ENCODE measurements around the gene HOXB8.

Gene HOXB8

DNA sequence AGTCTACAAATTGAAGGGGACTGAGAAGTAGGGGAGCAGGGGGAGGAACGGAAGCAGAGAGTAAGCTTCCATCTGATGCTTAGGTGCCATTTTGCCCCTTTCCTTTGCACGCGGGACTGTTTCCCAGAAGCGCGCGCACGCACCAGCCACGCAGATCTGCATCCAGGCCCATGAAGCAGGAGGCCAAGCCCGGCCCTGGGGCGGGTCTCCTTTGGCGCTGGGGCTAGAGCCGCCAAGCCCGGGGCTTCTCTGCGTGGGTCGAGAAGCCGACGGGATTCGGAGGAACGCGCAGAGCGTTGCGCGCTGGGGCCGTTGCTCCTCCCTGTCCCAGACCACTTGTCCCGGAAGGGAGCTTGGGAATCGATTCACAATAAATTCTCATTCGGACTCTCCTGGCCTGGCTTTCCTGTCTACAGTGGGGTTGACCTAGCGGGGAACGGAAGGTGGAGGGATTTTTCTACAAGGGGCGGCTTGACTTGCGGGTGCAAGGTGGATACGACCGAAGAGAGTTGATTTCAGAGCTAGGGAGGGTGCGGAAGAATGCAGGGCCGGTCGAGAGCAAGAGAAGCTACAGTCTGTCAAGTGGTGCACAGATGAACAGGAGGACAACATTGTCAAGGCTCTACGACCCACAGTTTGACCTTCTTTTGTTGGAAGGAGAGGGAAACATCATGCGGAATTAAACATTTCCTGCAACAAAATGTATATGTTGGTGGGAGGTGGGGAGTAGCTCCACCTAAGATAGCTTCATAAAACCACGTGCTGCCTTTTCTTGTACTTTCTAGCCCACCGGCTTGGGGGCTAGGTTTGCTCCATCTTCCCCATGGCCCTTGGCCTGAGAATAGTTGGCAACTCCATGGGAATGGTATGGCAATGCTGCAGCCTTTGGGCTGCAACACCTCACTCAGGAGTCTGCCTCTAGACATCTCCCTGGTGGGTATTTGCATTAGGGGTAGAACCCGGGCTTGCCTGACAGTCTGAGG lies 6.6 kb upstream of the HOXB8 start:
- no peak overlapping the region for H3K14ac ChIP-seq (ENCODE audit: low read length)
- no peaks in the 10 kb centered on the region for H3K36me3 ChIP-seq (ENCODE audit: control insufficient read depth in 1 of 2, insufficient read depth in 2 of 2, low read length in 2 of 2)
- peaks cover 10 to 18% of the 10 kb centered on the region in 2 experiments for H3K4me1 ChIP-seq (ENCODE audit: control insufficient read depth in 1 of 2, insufficient read depth in 2 of 2, low read length in 2 of 2)
- H3K27me3 ChIP-seq (ENCODE audit: insufficient read depth, low read length), result peaks cover 95% of the 10 kb centered on the region
- H2AFZ ChIP-seq (ENCODE audit: insufficient read depth, low read length, poor library complexity), result no peak overlapping the region
- no peak overlapping the region for H3K9ac ChIP-seq (ENCODE audit: low read length)
- no peak overlapping the region for H3K27ac ChIP-seq (ENCODE audit: low read depth, low read length)
- H4K8ac ChIP-seq (ENCODE audit: low read depth, low read length), result no peak overlapping the region
- no peak overlapping the region for H3K18ac ChIP-seq (ENCODE audit: low read length)
- no peak overlapping the region for H3K23ac ChIP-seq (ENCODE audit: low read length)
- H2BK120ac ChIP-seq (ENCODE audit: insufficient read depth, low read length, poor library complexity), result no peak overlapping the region
- no peak overlapping the region for H3K4me2 ChIP-seq (ENCODE audit: low read length)
- no peaks in the 10 kb centered on the region for H3K79me1 ChIP-seq (ENCODE audit: low read length)
- no peak overlapping the region for H4K91ac ChIP-seq (ENCODE audit: low read depth, low read length)
- WGBS (ENCODE audit: extremely low coverage, insufficient coverage, insufficient read length), result no CpG with 5 or more reads among the region's 41 CpGs
- H3K4me3 ChIP-seq (ENCODE audit: low read depth, low read length), result no peak overlapping the region
- no peak for DNase-seq
- H2BK12ac ChIP-seq (ENCODE audit: low read length), result no peak overlapping the region
- H3K4ac ChIP-seq (ENCODE audit: low read depth, low read length), result no peak overlapping the region
- H2AK5ac ChIP-seq (ENCODE audit: low read length), result no peak overlapping the region
- H3K79me2 ChIP-seq (ENCODE audit: control insufficient read depth, insufficient read depth, low read length, poor library complexity), result no peaks in the 10 kb centered on the region
- H2BK5ac ChIP-seq (ENCODE audit: low read depth, low read length, poor library complexity), result no peak overlapping the region
- H4K12ac ChIP-seq (ENCODE audit: low read depth, low read length), result no peak overlapping the region
- peaks cover 13% of the 10 kb centered on the region for H3K9me3 ChIP-seq (ENCODE audit: insufficient read depth, low read depth, low read length)

- H3K9ac ChIP-seq (ENCODE audit: low read length), result no peak overlapping the region
- no peaks in the 10 kb centered on the region for H3K79me2 ChIP-seq (ENCODE audit: control insufficient read depth, insufficient read depth, low read length, poor library complexity)
- H3K23ac ChIP-seq (ENCODE audit: low read length), result no peak overlapping the region
- no peak overlapping the region for H4K12ac ChIP-seq (ENCODE audit: low read depth, low read length)
- H3K79me1 ChIP-seq (ENCODE audit: low read length), result no peaks in the 10 kb centered on the region
- peaks cover 95% of the 10 kb centered on the region for H3K27me3 ChIP-seq (ENCODE audit: insufficient read depth, low read length)
- peaks cover 8 to 11% of the 10 kb centered on the region in 2 experiments for H3K4me1 ChIP-seq (ENCODE audit: control insufficient read depth in 1 of 2, insufficient read depth in 2 of 2, low read length in 2 of 2)
- H3K4me3 ChIP-seq (ENCODE audit: low read depth, low read length), result no peak overlapping the region
- H2AFZ ChIP-seq (ENCODE audit: insufficient read depth, low read length, poor library complexity), result no peak overlapping the region
- no peak overlapping the region for H2BK5ac ChIP-seq (ENCODE audit: low read depth, low read length, poor library complexity)
- H2BK120ac ChIP-seq (ENCODE audit: insufficient read depth, low read length, poor library complexity), result no peak overlapping the region
- no peak overlapping the region for H2AK5ac ChIP-seq (ENCODE audit: low read length)
- H3K27ac ChIP-seq (ENCODE audit: low read depth, low read length), result no peak overlapping the region
- H4K91ac ChIP-seq (ENCODE audit: low read depth, low read length), result no peak overlapping the region
- H3K4me2 ChIP-seq (ENCODE audit: low read length), result no peak overlapping the region
- H3K9me3 ChIP-seq (ENCODE audit: insufficient read depth, low read depth, low read length), result peaks cover 15% of the 10 kb centered on the region
- DNase-seq, result no peak
- H2BK12ac ChIP-seq (ENCODE audit: low read length), result no peak overlapping the region
- H3K14ac ChIP-seq (ENCODE audit: low read length), result no peak overlapping the region
- no peaks in the 10 kb centered on the region for H3K36me3 ChIP-seq (ENCODE audit: control insufficient read depth in 1 of 2, insufficient read depth in 2 of 2, low read length in 2 of 2)
- no peak overlapping the region for H3K4ac ChIP-seq (ENCODE audit: low read depth, low read length)
- no CpG with 5 or more reads among the region's 6 CpGs for WGBS (ENCODE audit: extremely low coverage, insufficient coverage, insufficient read length)
- H3K18ac ChIP-seq (ENCODE audit: low read length), result no peak overlapping the region
- no peak overlapping the region for H4K8ac ChIP-seq (ENCODE audit: low read depth, low read length)
Observed at GRCh38 chr17:48620461-48621139, 5.5 kb upstream of the HOXB8 start.

- Histone ChIP-seq H4K8ac (ENCODE audit: low read depth, low read length) (no peak overlapping the region), H3K4me3 (ENCODE audit: low read depth, low read length) (no peak overlapping the region), H3K9me3 (ENCODE audit: insufficient read depth, low read depth, low read length) (peaks cover 15% of the 10 kb centered on the region), H3K23ac (ENCODE audit: low read length) (no peak overlapping the region), H3K27ac (ENCODE audit: low read depth, low read length) (no peak overlapping the region), H3K4me2 (ENCODE audit: low read length) (no peak overlapping the region), H2BK12ac (ENCODE audit: low read length) (no peak overlapping the region), H2AK5ac (ENCODE audit: low read length) (no peak overlapping the region), H4K12ac (ENCODE audit: low read depth, low read length) (no peak overlapping the region), H3K14ac (ENCODE audit: low read length) (no peak overlapping the region), H3K4ac (ENCODE audit: low read depth, low read length) (no peak overlapping the region), H4K91ac (ENCODE audit: low read depth, low read length) (no peak overlapping the region), H3K27me3 (ENCODE audit: insufficient read depth, low read length) (peaks cover 94% of the 10 kb centered on the region), H2BK120ac (ENCODE audit: insufficient read depth, low read length, poor library complexity) (no peak overlapping the region), H2AFZ (ENCODE audit: insufficient read depth, low read length, poor library complexity) (no peak overlapping the region), H3K4me1 (ENCODE audit: control insufficient read depth in 1 of 2, insufficient read depth in 2 of 2, low read length in 2 of 2) (peaks cover 3 to 5% of the 10 kb centered on the region in 2 experiments), H3K79me1 (ENCODE audit: low read length) (no peaks in the 10 kb centered on the region), H2BK5ac (ENCODE audit: low read depth, low read length, poor library complexity) (no peak overlapping the region), H3K9ac (ENCODE audit: low read length) (no peak overlapping the region), H3K36me3 (ENCODE audit: control insufficient read depth in 1 of 2, insufficient read depth in 2 of 2, low read length in 2 of 2) (no peaks in the 10 kb centered on the region), H3K18ac (ENCODE audit: low read length) (no peak overlapping the region), H3K79me2 (ENCODE audit: control insufficient read depth, insufficient read depth, low read length, poor library complexity) (no peaks in the 10 kb centered on the region)
- WGBS (ENCODE audit: extremely low coverage, insufficient coverage, insufficient read length), result no CpG with 5 or more reads among the region's 32 CpGs
- no peak for DNase-seq
Observed at GRCh38 chr17:48619826-48620449, 4.8 kb upstream of the HOXB8 start.

DNA sequence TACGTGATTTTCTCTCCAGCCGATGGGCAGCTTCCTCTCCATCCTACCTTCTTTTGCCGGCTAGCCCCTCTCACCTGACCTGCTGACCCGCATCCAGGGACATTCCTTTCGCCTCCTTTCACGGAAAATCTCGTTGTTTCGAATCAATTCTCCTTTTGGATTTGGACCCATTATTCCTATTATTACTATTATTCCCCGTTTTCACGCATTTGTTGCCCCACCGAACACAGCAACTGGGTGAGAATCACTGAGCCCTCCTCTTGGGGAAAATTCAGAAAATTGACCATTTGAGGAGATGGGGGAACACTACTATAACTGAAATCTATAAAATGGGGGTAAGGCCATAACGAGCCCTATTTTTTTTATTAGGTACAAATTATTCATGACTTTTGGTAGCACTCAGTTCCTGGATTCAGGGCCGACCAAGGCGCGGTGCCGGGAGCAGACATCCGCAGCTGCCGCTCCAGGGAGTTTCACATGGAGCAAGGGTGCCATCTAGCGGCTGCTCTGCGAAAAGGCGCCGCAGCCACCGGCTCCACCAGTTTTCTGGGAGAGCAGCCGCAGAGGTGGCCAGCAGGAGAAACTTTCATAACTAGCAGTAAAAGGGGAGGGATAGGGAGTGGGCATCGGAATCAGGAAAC lies 3.3 kb upstream of the HOXB8 start:
- H3K9me3 ChIP-seq (ENCODE audit: insufficient read depth, low read depth, low read length), result peaks cover 15% of the 10 kb centered on the region
- no peak overlapping the region for H2AK5ac ChIP-seq (ENCODE audit: low read length)
- no peak overlapping the region for H3K14ac ChIP-seq (ENCODE audit: low read length)
- H4K8ac ChIP-seq (ENCODE audit: low read depth, low read length), result no peak overlapping the region
- no peak overlapping the region for H4K12ac ChIP-seq (ENCODE audit: low read depth, low read length)
- no peaks in the 10 kb centered on the region for H3K79me2 ChIP-seq (ENCODE audit: control insufficient read depth, insufficient read depth, low read length, poor library complexity)
- no peaks in the 10 kb centered on the region for H3K36me3 ChIP-seq (ENCODE audit: control insufficient read depth in 1 of 2, insufficient read depth in 2 of 2, low read length in 2 of 2)
- peak overlapping the region; percentile 50 for H3K4me2 ChIP-seq (ENCODE audit: low read length)
- H3K9ac ChIP-seq (ENCODE audit: low read length), result no peak overlapping the region
- no peak overlapping the region for H2BK12ac ChIP-seq (ENCODE audit: low read length)
- WGBS (ENCODE audit: extremely low coverage, insufficient coverage, insufficient read length), result no CpG with 5 or more reads among the region's 25 CpGs
- H4K91ac ChIP-seq (ENCODE audit: low read depth, low read length), result no peak overlapping the region
- H3K79me1 ChIP-seq (ENCODE audit: low read length), result peaks cover 2% of the 10 kb centered on the region
- no peak overlapping the region for H2BK5ac ChIP-seq (ENCODE audit: low read depth, low read length, poor library complexity)
- no peak overlapping the region for H3K4me3 ChIP-seq (ENCODE audit: low read depth, low read length)
- H3K4me1 ChIP-seq (ENCODE audit: control insufficient read depth in 1 of 2, insufficient read depth in 2 of 2, low read length in 2 of 2), result peaks cover 6 to 7% of the 10 kb centered on the region in 2 experiments
- no peak overlapping the region for H3K18ac ChIP-seq (ENCODE audit: low read length)
- H3K23ac ChIP-seq (ENCODE audit: low read length), result no peak overlapping the region
- peak; percentile 84 to 95 for DNase-seq
- H2BK120ac ChIP-seq (ENCODE audit: insufficient read depth, low read length, poor library complexity), result no peak overlapping the region
- H3K4ac ChIP-seq (ENCODE audit: low read depth, low read length), result no peak overlapping the region
- H3K27me3 ChIP-seq (ENCODE audit: insufficient read depth, low read length), result peaks cover 90% of the 10 kb centered on the region
- H2AFZ ChIP-seq (ENCODE audit: insufficient read depth, low read length, poor library complexity), result no peak overlapping the region
- H3K27ac ChIP-seq (ENCODE audit: low read depth, low read length), result no peak overlapping the region

Data from trophoblast cell (in vitro differentiated cells and primary cell).